IPS DF 19.7 (cell line): ENCODE measurements around the gene S100PBP.

Experiments
- DNase-seq: peaks from one replicate; pipeline ENCODE4 v3.0.0-alpha.2; 2013; ENCODE audit warnings: low read depth, low spot score

Gene S100PBP

DNA sequence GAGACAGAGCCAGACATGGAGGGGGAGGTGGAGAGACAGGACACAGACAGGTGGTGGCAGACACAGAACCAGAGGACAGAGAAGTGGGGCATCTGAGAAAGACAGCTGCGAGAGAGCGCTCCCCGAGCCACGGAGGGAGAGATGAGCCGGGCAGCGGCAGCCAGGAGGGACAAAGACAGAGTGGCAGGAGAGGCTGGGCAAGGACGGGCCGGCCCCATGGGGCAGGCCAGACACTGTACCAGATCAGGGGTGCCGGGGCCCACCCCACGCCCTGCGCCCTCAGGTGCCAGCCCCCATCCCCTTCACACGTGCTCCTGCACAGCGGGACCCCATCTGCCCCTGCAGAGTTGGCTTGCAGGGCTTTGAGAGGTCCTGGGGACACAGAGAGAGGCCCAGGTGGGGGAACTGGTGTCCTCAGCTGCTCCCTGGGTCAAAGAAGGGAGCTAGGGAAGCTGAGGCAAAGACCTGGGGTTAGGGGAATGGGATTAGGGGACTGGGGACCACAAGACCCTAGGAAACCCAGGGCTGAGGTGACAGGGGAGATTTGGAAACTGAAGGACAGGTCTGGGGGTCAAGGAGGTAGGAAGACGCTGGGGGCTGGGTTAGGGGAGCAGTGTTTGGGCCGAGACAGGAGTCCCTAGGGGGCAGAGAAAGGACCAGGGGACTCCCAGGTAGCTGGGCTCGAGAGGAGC lies 52.6 kb downstream of the S100PBP start:
- DNase-seq, result no peak

DNA sequence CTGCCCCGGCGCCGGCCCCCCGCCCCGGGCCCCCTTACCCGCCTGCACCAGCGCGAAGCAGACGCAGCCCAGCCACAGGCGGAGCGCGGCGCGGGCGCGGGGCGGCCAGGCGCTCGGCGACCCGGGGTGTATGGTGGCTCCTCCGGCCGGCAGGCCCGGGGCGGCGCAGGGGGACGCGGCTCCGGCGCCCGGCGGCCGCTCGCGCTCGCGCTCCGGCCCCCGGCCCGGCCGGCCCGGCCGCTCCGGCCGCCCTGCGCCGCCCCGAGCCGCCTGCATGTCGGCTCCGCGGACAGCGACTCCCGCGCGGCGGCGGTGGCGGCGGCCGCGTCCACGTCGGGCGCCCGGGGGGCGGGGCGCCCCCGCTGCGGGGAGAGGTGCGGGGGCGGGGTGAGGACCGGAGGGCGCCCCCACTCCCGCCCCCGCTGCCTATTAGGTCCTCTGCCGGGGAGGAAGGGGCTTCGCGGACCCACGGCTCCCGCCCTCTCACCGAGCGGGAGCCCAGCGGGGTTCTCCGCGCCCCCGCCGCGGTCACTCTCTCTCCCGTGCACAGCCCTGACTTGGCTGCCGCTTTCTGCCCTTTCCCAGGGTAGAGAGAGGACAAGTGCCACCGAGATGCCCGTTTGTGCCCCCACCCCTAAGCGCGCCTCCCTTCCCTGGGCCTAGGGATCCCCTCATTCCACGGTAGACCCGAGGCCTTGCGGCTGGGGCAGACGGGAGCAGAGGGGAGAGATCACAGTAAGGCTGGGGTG lies 53.3 kb downstream of the S100PBP start, which contains the start of gene FNDC5:
FNDC5 (minus strand) TSS at position 298 of the 749 bp plus-strand sequence.
- DNase-seq, result no peak

DNA sequence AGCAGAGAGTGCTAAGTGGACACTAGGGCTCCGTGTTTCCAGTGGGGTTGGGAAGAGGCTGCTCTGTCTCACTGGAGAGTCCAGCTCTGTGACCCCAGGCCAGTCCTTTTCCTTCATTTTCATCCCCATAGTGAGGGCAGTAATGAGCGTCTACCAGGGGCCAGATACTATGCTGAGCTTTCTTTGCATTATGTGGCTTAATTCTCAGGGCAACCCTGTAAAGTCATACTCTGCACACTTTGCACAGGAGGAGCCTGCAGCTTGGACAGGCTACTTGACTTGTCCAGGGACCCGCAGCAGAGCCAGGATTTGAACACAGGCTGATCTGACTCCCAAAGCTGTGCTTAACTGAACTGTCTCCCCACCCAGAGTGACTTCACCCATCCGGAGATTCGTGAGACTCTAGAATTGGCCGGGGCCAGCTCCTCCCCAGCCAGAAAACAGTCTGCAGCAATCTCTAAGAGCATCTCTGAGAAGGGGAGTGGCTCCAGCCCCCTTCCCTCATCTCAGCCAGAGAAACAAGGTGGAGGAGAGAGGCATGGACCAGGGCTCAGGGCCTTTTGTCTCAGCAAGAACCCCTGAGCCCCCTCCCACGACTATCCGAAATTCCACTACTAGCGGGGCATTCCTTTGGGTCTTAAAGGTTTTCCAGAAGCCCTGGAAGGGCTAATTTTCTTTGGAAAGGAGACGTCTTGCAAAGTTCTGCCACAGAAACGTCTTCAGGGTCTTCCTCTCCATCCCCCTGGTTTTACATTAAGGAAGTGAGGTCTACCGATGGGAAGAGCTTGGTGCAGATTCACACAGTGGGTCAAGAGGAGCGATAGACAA lies 54.1 kb downstream of the S100PBP start:
- no peak for DNase-seq

DNA sequence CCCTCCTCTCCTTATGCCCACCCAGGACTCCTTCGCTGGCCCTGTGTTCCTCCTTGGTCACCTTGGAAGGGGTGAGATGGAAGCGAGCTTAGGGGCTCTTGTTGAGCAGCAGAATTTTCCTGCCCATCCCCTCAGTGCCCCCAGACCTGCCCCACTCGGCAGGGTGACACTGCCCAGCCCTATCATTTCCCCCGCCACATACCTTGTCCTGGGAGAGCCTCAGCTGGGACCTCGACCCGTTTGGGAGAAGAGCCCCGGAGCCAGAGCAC lies 54.7 kb downstream of the S100PBP start:
- no peak for DNase-seq

DNA sequence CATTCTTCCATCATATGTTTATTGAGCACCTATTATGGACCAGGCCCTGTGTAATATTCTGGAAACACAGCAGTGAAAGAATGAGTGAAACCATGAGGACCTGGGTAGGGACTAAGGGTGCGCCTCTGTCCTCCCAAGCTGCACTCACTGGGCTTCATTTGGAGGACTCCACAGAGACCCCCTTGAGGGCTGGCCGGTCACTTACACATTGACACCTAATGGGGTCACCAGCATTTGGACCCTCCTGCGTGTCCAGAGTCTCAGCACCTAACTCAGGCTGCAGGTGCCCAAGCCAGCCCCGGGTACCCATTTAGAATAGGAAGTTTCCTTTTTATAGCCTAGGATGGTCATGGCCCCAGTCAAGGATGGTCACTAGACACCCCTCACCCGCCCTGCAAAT lies 56.0 kb downstream of the S100PBP start:
- no peak for DNase-seq

- no peak for DNase-seq
Measured at GRCh38 chr1:32874860-32875752, 57.7 kb downstream of the S100PBP start.

GRCh38 chr1:32876341-32877210 lies 59.1 kb downstream of the S100PBP start:
- DNase-seq, result no peak

DNA sequence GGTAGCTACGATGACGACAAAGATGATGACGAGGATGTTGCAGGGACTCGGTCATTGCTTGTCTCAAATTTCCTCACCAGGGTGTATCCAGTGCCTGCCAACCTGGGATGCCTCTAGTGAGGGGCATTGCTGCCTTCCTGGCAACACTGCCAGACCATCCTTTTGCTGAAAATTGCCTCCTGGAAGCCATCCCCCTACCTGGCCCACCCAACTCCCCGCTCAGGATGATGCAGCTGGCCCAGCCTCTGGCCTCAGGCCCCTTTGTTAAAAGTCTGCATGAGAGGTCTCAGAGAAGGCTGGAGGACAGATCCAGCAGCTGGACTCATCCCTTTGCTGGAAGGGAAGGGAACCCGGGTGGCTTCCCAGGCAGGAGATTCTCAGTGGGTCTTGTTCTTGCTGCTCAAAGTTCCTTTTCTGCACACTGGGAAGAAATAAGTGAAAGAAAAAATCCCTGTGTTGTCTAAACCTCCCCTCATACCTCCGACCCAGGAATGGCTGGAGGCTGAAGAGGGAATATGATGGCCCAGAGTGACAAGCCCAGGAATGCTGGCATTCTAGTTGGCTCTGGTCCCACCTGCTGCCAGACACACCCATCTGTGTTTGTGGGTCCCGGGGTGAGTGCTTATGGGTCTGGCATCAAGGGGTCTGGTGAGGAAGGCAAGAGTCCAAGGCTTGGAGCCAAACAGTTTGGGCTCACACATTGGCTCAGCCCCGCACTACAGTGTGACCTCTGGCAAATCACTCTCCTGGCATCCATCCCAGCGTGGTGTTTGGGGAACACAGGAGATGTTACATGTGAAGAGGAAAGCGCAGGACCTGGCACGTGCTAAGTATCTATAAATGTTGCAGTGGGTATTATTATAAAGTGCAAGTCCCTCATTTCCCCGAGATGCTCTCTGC lies 60.0 kb downstream of the S100PBP start:
- DNase-seq, result no peak

GRCh38 chr1:32878183-32878582 lies 60.7 kb downstream of the S100PBP start:
- no peak for DNase-seq

GRCh38 chr1:32878637-32879041 lies 61.2 kb downstream of the S100PBP start:
- no peak for DNase-seq

DNA sequence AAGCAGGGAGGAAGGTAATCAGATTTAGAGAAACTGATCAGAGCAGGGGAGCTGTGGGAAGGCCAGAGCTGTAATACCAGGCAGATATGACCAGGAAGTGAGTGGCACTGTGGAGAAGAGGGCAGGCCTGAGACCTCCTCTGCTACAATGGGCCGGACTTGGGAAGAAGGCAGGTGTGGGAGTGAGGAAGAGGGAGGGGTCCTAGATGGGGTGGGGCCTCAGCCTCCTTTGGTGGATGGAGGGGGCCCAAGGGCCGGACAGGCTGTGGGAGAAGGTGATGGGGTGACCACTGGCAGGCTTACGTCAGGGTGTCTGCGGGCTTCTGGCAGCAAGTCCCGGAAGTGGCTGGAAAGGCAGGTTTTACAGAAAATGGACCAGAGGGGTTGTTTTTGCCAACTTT lies 63.8 kb downstream of the S100PBP start:
- no peak for DNase-seq

GRCh38 chr1:32881871-32882850 lies 64.7 kb downstream of the S100PBP start:
- DNase-seq, result no peak

DNA sequence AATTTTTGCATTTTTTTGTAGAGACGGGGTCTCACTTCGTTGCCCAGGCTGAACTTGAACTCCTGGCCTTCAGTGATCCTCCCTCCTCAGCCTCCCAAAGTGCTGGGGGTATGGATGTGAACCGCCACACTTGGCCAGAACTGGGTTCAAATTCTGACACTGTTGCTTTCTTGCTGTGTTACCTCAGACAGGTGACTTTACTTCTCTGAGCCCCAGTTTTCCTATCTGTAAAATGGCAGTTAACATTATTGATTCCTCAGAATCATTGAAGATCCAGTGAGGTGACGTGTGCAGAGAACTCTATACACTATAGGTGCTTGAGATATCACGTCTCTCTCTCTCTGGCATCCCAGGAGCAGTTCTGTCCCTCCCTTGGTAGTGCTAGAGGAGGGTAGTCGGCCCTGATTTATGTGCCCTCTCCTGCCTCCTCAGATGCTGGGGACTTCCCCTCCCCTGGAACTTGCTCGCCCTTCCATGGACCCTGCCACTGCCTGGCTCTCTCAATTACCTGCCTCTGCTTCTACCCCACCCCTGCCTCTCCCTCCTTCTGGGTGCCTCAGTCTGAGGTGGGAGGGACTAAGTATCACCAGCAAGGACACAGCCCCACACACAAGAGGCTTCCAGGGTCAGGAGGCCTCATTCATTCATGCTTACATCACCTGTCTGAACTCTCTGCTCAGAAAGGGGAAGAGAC lies 66.0 kb downstream of the S100PBP start:
- DNase-seq, result no peak

DNA sequence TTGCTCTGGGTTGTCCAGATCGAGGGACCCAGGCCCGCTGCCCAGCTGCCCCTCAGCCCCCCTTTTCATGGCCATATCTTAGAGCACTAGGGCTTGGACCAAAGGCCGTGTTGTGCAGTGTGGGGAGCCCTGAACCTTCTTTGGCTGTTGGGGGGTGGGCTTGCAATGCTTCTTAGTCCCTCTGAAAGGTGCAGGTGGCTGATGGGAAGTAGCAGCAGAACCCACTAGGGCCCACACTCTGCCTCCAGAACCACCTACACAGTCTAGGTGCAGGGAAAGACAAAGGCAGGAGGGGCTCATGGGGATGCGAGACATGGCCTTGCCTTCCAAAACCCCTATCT lies 66.5 kb downstream of the S100PBP start:
- no peak for DNase-seq

- DNase-seq, result no peak
Measured at GRCh38 chr1:32884726-32885125, 67.3 kb downstream of the S100PBP start.

DNA sequence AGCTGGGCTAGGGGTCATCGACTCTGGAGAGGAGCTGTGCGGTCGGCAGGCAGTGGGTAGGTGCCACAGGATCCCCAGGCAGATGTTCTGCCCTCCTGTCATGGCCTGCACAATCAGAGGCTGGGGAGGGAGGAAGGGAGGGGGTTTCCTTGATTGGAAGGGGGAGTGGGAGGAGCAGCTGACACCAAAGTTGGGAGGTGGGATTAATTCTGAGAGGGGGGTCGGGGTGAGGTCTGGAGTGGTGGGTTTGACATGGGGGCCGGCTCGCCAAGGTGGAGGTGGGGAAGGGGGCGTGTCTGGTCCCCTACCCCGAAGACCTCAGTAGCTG lies 68.2 kb downstream of the S100PBP start:
- no peak for DNase-seq

DNA sequence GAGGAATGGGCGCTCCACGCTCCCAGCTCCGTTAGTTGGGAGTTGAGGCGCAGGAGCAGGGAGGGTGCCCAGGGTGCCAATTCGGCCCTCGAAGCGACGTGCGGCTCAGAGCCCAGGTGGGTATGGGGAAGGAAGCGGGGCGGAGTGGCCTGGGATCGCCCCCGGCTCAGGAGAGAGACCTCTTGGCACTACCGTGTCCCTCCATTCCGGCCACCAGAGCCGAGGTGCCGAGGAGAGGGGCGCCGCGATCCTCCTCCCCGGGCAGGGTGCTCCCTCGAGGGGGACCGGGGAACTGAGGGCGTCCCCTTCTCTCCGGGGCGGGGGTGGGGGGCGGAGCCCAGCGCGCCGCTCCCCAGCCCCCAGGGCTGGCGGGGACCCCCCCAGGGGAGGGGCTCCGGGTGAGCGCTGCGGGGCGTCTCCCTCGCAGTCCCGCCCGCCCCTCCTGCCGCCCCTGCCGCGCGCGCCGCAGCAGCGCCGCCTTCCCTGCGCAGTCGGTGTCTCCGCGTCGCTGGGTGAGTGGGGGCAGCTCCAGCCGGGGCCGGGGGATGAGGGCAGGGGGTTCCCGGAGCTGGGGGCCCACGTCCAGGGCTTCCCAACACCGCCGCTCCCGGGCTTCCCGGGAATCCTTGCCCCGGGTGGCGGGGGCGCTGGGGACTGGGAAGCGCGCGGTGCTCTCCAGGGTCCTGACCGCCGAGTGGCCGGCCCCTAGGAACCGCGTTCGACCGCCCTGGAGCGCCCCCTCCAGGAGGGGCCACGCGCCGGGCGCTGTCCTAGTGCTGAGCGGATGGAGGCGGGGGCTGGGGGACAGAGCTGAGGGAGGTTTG lies 68.8 kb downstream of the S100PBP start, which contains the start of gene HPCA:
HPCA (plus strand) TSS at position 488 of the 824 bp plus-strand sequence. CDS start 2,408 bp downstream, outside the sequence.
- DNase-seq, result no peak
